Measurements from ENCODE around the gene CCNDBP1.
"Not testable (repeated sequence)": the region's sequence is repeated elsewhere in the genome, so short reads cannot be mapped to it uniquely, and the experiment has no call there.

CCNDBP1 gene

DNA sequence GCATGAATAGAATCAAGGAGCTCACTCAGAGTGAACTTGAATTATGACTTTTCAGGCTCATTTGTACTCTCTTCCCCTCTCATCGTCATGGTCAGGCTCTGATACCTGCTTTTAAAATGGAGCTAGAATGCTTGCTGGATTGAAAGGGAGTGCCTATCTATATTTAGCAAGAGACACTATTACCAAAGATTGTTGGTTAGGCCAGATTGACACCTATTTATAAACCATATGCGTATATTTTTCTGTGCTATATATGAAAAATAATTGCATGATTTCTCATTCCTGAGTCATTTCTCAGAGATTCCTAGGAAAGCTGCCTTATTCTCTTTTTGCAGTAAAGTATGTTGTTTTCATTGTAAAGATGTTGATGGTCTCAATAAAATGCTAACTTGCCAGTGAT, 9.6 kb downstream of the CCNDBP1 start:
- DNase-seq, result no peak

DNA sequence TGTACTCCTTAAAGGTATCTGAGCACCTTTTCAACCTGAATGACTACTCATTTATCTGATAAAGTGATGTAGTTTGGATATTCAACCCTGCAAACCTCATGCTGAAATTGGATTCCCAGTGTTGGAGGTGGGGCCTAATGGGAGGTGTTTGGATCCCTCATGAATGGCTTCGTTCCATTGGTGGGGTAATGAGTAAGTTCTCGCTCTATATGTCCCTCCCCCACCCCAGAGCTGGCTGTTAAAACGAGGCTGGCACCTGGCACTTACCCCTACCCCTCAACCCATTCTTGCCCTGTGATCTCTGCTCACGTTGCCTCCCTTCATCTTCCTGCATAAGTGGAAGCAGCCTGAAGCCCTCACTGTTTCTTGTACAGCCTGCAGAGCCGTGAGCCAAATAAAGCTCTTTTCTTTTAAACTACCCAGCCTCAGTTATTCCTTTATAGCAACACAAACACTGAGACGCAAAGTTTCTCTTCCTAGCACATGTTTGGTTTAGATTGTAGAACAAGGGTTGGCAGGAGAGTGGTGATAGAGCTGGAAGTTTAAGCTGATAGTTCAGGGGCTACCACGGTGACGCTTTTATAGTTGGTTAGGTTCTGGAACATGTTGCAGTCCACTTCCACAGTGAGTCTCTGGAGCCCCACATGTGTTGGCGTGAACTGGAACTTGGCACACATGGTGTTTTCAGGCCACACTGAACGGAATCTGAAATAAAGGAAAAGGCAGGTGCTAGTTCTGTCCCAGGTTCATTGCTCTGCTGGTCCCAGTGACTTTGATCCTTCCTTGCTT, 11.8 kb downstream of the CCNDBP1 start:
- no peak for DNase-seq

- not testable (repeated sequence) for DNase-seq
These were observed 12.6 kb downstream of the CCNDBP1 start for GRCh38 chr15:43197773-43198172.

DNA sequence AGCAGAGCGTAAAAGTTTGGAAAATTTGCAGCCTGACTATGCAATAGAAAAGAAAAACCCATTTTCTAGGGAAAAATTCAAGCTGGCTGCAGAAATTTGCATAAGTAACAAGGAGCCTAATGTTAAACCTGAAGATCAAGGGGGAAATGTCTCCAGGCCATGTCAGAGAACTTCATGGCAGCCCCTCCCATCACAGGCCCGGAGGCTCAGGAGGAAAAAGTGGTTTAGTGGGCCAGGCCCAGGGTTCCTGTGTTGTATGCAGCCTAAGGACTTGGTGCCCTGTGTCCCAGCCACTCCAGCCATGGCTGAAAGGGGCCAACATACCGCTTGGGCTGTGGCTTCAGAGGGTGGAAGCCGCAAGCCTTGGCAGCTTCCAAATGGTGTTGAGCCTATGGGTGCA, 13.4 kb downstream of the CCNDBP1 start:
- DNase-seq, result not testable (repeated sequence)

DNA sequence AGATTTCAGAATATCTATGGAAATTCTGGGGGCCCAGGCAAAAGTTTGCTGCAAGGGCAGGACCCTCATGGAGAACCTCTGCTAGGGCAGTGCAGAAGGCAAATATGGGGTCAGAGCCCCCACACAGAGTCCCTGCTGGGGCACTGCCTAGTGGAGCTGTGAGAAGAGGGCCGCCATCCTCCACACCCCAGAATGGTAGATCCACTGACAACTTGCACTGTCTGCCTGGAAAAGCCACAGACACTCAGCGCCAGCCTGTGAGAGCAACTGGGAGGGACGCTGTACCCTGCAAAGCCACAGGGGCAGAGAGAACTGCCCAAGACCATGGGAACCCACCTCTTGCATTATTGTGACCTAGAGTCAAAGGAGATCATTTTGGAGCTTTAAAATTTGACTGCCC, 13.8 kb downstream of the CCNDBP1 start:
- DNase-seq, result no peak

DNA sequence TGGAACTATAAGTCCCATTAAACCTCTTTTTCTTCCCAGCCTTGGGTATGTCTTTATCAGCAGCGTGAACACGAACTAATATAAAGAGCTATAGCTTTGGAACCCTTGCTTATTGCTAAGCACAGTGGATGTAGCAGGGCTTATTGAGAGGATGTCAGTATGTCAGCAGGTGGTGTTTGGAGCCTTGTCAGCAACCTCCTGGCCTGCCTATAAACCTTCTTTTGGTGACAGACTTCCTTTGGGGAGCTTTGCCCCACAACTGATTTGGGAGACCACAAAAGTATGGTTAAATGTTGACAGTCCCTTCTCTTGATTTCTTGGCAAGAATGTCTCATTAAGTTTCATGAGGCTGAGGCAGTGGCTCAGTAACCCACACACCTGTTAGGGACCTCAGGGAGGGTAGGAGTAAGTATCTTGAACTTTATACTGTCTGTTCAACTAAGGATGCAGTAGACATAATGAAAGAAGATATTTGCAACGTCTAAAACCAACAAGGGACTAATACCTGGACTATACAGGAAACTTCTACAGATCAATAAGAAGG, 14.8 kb downstream of the CCNDBP1 start:
- DNase-seq, result no peak

- DNase-seq, result peak; percentile 27
These were observed 19.1 kb downstream of the CCNDBP1 start for GRCh38 chr15:43204016-43204901.

GRCh38 chr15:43206054-43206453, 20.9 kb downstream of the CCNDBP1 start:
- DNase-seq, result no peak

GRCh38 chr15:43207024-43207423, 21.8 kb downstream of the CCNDBP1 start:
- DNase-seq, result no peak

DNA sequence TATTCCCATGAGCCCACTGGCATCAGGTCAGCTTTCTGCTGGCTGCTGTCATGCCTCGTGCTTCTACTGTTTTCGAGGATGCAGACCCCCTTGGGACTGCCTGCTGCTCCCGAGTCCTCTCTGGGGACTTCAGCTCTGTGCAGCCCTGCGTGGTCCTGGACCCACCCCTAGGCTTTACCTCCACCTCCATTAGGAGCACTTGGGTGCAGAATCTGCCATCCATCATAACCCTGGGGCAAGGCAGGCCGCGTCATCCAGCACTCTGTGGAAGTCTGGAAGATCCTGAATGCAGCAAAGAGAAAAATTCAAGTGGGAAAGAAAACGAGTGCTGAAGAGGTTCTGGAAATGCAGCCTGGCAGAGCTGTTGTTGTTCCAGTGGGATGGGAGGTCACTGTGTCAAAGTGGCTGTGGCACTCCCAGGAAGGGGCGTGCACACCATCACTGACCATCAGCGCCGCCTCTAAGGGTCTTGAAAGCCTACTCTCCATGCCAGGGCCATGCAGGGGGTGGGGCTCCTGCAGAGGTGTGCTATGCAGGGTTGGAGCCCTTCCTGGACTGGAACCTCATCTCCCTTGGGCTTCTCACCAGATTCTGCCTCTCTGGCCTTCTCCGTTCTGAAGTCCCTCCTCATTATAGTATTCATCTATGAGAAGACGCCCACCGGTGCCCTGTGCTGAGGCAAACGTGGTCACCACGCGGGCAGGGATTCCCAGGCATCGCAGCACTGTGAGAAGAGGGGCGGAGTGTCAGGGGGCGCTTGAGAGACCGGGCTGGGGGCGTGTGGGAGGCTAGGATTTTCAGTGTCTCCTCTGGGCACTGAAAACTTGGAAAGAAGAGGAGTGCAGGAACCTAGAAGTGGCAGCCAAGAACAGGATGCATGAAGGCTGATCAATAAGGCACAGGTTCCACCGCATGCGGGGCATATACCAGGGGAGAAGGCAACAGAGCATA, 23.1 kb downstream of the CCNDBP1 start:
- DNase-seq, result no peak

GRCh38 chr15:43209059-43209824, 24.0 kb downstream of the CCNDBP1 start:
- DNase-seq, result no peak

- no peak for DNase-seq
These were observed 25.1 kb downstream of the CCNDBP1 start for GRCh38 chr15:43210172-43210745.

GRCh38 chr15:43210807-43211206, 25.6 kb downstream of the CCNDBP1 start:
- DNase-seq, result no peak

- DNase-seq, result no peak
These were observed 26.1 kb downstream of the CCNDBP1 start for GRCh38 chr15:43211224-43211735.

GRCh38 chr15:43212299-43212698, 27.1 kb downstream of the CCNDBP1 start:
- DNase-seq, result no peak

- DNase-seq, result no peak
These were observed 27.7 kb downstream of the CCNDBP1 start for GRCh38 chr15:43212951-43213350.

- DNase-seq, result no peak
These were observed 28.3 kb downstream of the CCNDBP1 start for GRCh38 chr15:43213466-43213865.

GRCh38 chr15:43214169-43214568, 29.0 kb downstream of the CCNDBP1 start:
- no peak for DNase-seq

DNA sequence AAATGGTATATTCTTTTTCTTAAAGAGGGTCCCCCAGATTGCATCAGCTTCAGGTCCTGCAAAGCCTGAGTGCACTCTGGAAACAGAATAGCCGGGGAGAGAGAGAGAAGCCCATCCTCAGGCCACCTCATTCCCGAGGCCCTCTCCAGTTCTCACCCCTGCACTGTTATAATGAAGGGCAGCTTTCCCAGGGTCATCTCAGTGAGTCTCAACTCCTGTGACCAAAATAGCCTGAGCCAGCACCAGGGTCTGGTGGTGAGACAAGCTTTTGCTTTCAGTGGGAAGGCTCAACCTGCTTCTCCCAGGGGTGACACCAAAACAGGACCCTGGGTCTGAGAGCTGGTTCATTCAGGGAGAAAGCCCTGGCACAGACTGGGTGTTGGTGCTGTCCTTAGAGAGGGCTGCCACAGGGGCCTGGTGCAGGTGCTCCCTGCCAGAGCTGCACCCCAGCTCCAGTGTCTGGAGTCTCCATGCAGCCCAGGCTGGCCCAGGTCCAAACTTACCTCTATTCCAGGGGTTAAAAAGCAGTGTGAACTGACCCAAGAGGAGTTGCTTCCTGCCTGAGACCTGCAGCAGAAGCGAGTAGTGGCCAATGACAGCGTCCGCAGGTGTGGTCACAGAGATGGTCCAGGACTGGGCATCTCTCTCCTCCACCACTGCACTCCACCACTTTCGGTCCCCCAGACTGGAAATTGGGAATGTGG, 29.5 kb downstream of the CCNDBP1 start:
- DNase-seq, result no peak

GRCh38 chr15:43215961-43216360, 30.8 kb downstream of the CCNDBP1 start:
- DNase-seq, result no peak

Data from stimulated activated CD4-positive, alpha-beta T cell treated with anti-CD3 and anti-CD28 coated beads, Interleukin-12 subunit alpha, Interleukin-12 subunit beta, amount 100 ng/mL, for 4 hours (primary cell).